Activated CD8-positive, alpha-beta T cell treated with anti-CD3 and anti-CD28 coated beads for 36 hours (primary cell): ENCODE results near the gene AGBL4. TPM values are rescaled to one million over a fixed set of nuclear protein-coding genes. Genes with fewer than 3 reads are reported as not detected.

ENCODE experiments used
- ATAC-seq: fragments of 200-7000 bp; cut with Tn5 transposase; one replicate; pipeline ENCODE4 v1.10.0; 2021; ENCODE audit warnings: mild to moderate bottlenecking, moderate library complexity
- CTCF ChIA-PET: fragments of 350-600 bp; sonication (Branson Sonifier 250); formaldehyde crosslinking; loops from one replicate; lab custom pipeline; 2021; ENCODE audit warnings: antibody characterized with exemption; lab: Charles Lee
- POLR2A ChIA-PET: fragments of 350-600 bp; sonication (Branson Sonifier 250); formaldehyde crosslinking; loops from one replicate; lab custom pipeline; 2021; ENCODE audit warnings: antibody characterized with exemption; lab: Charles Lee
- DNase-seq: peaks from one replicate; pipeline ENCODE4 v3.0.0-alpha.2; 2020
- H3K27ac Mint-ChIP-seq: one replicate; pipeline ENCODE4 v1.8.0; 2021; ENCODE audit warnings: mild to moderate bottlenecking, mixed read lengths
- H3K27me3 Mint-ChIP-seq: one replicate; pipeline ENCODE4 v1.8.0; 2021; ENCODE audit warnings: mixed read lengths
- H3K36me3 Mint-ChIP-seq: one replicate; pipeline ENCODE4 v1.8.0; 2021; ENCODE audit warnings: low read depth, mixed read lengths
- H3K4me1 Mint-ChIP-seq: one replicate; pipeline ENCODE4 v1.8.0; 2021; ENCODE audit warnings: low read depth, mixed read lengths
- H3K4me3 Mint-ChIP-seq: one replicate; pipeline ENCODE4 v1.8.0; 2021; ENCODE audit warnings: mild to moderate bottlenecking, moderate library complexity, mixed read lengths
- H3K9me3 Mint-ChIP-seq: one replicate; pipeline ENCODE4 v1.8.0; 2021; ENCODE audit warnings: mixed read lengths
- CTCF ChIP-seq: fragments of 200-600 bp; IDR thresholded peaks from one replicate; pipeline ENCODE4 v1.8.0; 2022; ENCODE audit warnings: antibody characterized with exemption, mild to moderate bottlenecking
- intact Hi-C: fragments of 100-400 bp; cut with micrococcal nuclease; formaldehyde crosslinking; loops from one replicate; pipeline ENCODE4 v1.10.0; 2022
- total RNA-seq, 2 experiments: library from RNA; stranded (reverse); gene quantifications; one replicate each; pipeline ENCODE4 v1.2.3, GENCODE V29; 2021

AGBL4 gene
- total RNA-seq, 2 experiments from 2014 or later = 0.14 TPM; not detected in 1

DNA sequence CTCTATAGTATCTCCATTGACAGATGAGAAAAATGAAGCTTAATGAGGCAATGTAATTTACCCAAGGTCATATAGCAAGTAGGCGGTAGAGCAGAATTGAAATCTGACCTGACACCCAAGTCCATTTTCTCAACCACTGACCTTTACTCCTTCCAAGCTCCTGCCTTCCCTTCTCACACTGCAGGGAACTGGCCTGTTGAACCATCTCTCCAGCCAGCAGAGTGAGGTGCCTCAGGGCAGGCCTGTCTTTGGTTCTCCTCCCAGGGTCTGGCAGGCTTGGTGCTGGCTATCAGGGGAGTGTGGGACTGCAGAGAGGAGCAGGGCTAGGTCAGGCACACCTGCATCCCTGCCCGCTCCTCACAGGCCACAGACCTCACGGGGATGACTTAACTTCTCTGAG is 1373.9 kb downstream of the AGBL4 start:
- ChIA-PET POLR2A (no interaction called here), CTCF (interaction anchor here (1.1 kb wide), 1 partner anchor 9 kb away, joined by 3 read pairs; no protein-coding TSS in a partner anchor)
- no peak for DNase-seq
- Mint-ChIP-seq H3K27ac (no peak overlapping the region), H3K4me1 (no peaks in the 10 kb centered on the region), H3K27me3 (peaks cover 3% of the 10 kb centered on the region), H3K9me3 (no peaks in the 10 kb centered on the region), H3K36me3 (no peaks in the 10 kb centered on the region), H3K4me3 (no peak overlapping the region)
- intact Hi-C loops = no loop called here
- no peak for TF ChIP-seq CTCF
- no peak for ATAC-seq

GRCh38 chr1:48645883-48646282 is 1377.9 kb downstream of the AGBL4 start:
- CTCF ChIA-PET = no interaction called here
- no peak for TF ChIP-seq CTCF
- no peak overlapping the region for H3K27ac Mint-ChIP-seq

GRCh38 chr1:48644905-48645605 is 1378.7 kb downstream of the AGBL4 start:
- Mint-ChIP-seq H3K27me3 (peaks cover 9% of the 10 kb centered on the region), H3K4me1 (no peaks in the 10 kb centered on the region), H3K27ac (no peak overlapping the region), H3K9me3 (no peaks in the 10 kb centered on the region), H3K36me3 (no peaks in the 10 kb centered on the region), H3K4me3 (no peak overlapping the region)
- CTCF ChIA-PET = no interaction called here
- intact Hi-C loops = no loop called here
- no peak for ATAC-seq
- POLR2A ChIA-PET = no interaction called here
- no peak for DNase-seq
- no peak for TF ChIP-seq CTCF

More at GRCh38 chr1:48645883-48646282, 1377.9 kb downstream of the AGBL4 start:
- ATAC-seq = no peak
- no peak for DNase-seq
- H3K9me3 Mint-ChIP-seq = no peaks in the 10 kb centered on the region
- no peaks in the 10 kb centered on the region for H3K36me3 Mint-ChIP-seq
- POLR2A ChIA-PET = no interaction called here
- H3K27me3 Mint-ChIP-seq = peaks cover 8% of the 10 kb centered on the region
- H3K4me3 Mint-ChIP-seq = no peak overlapping the region
- H3K4me1 Mint-ChIP-seq = no peaks in the 10 kb centered on the region
- intact Hi-C loops = no loop called here

DNA sequence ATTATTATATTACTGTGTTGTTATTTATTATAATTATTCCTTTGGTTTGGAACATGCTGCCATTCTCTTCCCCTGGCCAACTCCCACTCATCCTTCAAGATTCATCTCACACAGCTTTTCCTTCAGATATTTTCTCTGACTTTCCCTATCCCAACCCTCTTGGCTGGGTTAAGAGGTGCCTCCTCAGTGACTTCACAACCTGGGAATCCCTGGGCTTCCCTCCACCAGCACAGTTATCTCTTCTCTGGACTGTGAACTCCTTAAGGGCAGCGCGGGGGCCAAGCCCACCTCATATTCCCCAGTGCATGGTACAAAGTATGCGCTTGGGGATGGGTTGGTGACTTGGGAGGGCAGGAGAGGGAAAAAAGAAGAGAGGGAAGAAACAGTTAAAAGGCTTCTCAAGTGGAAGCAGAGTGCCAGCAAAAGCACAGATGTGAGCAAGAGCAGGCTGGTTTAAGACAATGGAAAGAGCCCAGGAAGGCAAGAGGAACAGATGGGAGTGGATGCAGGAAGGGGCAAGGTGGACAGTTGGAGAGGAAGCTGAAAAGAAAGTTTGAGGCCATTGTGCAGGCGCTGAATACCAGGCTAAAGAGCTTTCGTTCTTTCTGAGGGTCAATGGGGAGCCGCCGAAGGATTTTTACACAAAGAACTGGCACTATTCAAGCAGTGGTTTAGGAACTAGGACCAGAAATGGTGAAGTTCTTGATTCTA is 1379.4 kb downstream of the AGBL4 start:
- Mint-ChIP-seq H3K4me1 (no peaks in the 10 kb centered on the region), H3K27me3 (peaks cover 10% of the 10 kb centered on the region), H3K27ac (no peak overlapping the region), H3K36me3 (no peaks in the 10 kb centered on the region), H3K9me3 (no peaks in the 10 kb centered on the region), H3K4me3 (no peak overlapping the region)
- ChIA-PET POLR2A (no interaction called here), CTCF (no interaction called here)
- TF ChIP-seq CTCF = no peak
- no peak for ATAC-seq
- intact Hi-C loops = no loop called here
- DNase-seq = no peak

DNA sequence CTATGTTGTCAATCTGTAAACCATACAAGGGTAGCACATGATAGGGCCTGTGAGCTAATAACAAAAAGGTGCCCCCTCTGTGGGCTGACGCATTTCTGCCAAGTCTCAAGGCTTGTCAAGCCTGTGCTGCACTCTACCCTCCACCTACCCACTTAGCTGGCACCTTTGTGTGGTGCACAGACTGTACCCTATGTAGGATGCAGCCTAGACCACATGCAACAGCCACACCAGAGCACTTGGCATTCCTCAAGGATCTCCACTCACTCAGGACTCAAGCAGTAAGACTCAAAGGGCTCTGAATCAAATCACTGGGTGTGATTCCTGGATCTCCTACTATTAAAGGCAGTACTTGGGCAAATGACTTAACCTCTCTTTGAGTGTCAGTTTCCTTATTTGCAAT is 1380.6 kb downstream of the AGBL4 start:
- Mint-ChIP-seq H3K27ac (no peak overlapping the region), H3K9me3 (no peaks in the 10 kb centered on the region), H3K4me3 (no peak overlapping the region), H3K36me3 (no peaks in the 10 kb centered on the region), H3K27me3 (peaks cover 10% of the 10 kb centered on the region), H3K4me1 (no peaks in the 10 kb centered on the region)
- no peak for TF ChIP-seq CTCF
- intact Hi-C loops = no loop called here
- DNase-seq (no peak), ATAC-seq (no peak)
- ChIA-PET POLR2A (interaction anchor here (0.5 kb wide), 1 partner anchor 150 kb away, joined by 3 read pairs; no protein-coding TSS in a partner anchor), CTCF (no interaction called here)
